RCC 7860 (cell line): ENCODE data around the gene SDE2.
"Not testable (repeated sequence)": the region's sequence is repeated elsewhere in the genome, so short reads cannot be mapped to it uniquely, and the experiment has no call there.

ENCODE experiments used
- DNase-seq: peaks from one replicate; pipeline ENCODE4 v3.0.0-alpha.2; 2015; ENCODE audit warnings: low spot score
- FAIRE-seq: peaks from 2 replicates; lab custom pipeline; 2012; peaks lifted over from hg19 to GRCh38; lab: Jason Lieb, UNC

SDE2 gene

DNA sequence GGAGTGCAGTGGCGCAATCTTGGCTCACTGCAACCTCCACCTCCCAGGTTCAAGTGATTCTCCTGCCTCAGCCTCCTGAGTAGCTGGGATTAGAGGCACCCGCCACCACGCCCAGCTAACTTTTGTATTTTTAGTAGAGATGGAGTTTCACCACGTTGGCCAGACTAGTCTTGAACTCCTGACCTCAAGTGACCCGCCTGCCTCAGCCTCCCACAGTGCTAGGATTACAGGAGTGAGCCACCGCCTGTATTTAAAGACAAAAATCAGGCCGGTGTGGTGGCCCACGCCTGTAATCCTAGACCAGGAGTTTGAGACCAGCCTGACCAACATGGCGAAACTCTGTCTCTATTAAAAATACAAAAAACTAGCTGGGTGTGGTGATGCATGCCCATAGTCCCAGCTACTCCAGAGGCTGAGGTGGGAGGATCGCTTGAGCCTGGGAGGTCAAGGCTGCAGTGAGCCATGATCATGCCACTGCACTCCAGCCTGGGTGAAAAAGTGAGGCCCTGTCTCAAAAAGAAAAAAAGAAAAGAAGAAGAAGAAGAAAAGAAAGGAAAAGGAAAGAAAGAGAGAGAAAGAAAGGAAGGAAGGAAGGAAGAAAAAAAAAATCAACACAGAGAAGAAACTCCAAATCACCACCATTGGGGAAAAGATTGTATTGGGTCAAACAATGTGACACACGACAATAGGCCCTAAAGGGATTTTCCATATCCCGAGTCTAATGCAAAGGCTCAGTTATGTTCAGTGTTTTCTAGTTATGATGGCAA is 8.2 kb upstream of the SDE2 start:
- FAIRE-seq, DNase-seq: not testable (repeated sequence)

DNA sequence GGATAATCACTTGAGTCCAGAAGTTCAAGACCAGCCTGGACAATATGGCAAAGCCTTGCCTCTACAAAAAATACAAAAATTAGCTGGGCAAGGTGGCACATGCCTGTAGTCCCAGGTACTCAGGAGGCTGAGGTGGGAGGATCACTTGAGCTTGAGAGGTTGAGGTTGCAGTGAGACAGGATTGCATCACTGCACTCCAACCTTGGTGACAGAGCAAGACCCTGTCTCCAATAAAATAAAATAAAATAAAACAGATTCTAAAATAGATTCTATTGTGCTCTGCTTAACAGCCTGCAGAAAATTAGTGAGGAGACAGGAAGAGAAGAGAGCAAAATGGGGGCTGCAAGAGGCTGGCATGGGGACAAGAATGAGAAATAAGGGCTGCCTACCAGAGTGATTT is 7.5 kb upstream of the SDE2 start:
- DNase-seq: no peak
- FAIRE-seq: no peak

DNA sequence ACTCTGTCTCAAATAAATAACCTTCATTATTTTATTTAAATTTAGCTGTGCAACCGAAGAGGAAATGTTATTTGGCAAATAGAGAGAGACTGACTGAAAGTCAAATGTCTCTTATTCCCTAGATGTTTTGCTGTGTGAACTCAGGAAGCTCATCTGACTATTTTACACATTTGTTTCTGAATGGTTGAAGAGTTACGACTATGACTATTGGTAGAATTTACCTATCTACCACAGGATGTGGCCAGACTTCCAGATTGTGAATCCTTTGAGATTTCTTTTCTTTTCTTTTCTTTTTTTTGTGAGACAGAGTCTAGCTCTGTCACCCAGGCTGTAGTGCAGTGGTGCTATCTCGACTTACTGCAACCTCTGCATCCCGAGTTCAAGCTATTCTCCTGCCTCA is 5.3 kb upstream of the SDE2 start:
- no peak for DNase-seq
- no peak for FAIRE-seq

DNA sequence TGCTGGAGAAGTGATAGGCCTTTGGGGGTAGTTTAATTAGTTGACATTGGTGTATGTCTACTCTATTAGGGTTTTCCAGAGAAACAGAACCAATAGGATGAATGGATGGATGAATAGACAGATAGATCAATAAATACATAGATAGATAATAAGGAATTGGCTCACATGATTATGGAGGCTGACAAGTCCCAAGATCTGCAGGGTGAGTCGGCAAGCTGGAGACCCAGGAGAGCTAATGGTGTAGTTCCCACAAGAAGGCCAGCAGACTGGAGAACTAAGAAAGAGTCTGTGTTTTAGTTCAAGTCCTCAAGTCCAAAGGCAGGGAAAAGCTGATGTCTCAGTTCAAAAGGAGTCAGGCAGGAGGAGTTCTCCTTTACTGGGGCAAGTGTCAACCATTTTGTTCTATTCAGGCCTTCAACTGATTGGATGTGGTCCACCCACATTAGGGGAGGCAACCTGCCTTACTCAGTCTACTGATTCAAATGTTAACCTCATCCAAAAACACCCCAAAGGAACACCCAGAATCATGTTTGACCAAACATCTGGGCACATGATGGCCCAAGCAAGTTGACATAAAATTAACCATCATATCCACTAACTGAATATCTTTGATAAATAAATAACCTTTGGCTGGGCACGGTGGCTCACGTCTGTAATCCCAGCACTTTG is 4.5 kb upstream of the SDE2 start:
- DNase-seq (no peak), FAIRE-seq (no peak)

DNA sequence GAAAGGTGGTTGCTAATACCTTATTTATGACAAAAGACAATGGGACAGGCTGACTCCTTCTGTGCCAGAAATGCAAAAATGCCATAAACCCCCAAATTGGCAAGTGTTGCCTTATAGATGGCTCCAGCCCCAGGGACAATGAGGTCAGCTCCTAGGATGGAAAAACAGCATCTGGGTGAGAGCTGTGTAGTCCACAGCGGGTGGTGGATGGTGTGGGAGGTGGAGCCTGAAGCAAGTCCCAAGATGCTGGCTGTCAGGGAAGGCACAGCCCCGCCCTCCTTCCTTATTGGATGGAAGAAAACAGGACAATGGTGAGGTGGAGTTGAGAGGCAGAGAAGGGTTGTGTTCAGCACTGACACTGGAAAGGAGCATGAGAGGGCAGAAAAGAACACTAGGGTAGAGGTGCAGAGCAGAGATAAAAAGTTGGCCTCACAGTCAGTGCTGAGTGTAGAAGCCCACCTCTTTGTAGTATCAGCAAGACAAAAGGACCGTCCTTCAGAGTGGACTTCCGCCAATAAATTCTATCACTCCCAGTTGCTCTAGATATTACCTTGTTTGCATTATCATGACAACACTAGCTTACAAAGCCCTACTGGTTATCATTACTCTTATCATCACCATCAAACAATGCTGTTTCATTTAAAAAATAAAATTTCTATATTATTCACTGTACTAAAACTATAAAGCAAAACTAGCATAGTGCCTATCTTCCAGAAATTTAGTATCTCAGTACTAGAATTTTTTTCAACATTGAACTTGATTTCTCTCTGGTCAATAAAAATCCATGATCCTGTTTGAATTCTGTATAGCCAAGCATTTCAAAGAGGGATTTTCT is 3.7 kb upstream of the SDE2 start:
- FAIRE-seq (no peak), DNase-seq (no peak)

DNA sequence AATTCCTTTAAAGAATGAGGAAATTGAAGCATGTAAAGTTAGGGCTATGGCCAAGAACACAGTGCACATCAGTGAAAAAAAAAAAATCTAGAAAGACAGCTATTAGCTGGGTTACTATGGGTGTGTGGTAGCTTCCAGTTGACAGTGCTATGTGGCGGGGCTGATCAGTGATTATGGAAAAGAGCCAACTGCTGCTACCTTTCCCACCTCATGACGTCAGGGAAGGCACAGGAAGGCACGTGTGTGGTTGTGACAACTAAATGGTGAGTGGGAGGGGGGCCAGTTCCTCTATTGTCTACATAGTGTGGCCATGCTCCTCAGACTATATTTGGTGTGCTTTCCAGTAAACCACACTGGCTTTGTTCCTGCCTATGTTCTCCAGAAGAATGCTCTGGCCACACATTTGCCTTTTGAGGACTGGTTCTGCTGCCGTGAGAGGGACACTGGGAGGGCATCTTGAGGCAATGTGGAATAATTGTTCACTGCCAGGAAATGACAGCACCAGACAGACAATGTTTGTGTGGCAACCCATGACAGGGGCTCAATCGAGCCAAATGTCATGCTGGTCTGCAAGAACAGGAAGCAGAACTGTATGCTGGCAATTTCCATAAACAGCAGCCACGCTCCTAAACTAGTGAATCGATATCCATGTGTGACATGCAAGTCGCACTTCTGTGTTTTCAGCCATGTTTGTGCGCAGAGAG is 3.0 kb upstream of the SDE2 start:
- FAIRE-seq (no peak), DNase-seq (no peak)

DNA sequence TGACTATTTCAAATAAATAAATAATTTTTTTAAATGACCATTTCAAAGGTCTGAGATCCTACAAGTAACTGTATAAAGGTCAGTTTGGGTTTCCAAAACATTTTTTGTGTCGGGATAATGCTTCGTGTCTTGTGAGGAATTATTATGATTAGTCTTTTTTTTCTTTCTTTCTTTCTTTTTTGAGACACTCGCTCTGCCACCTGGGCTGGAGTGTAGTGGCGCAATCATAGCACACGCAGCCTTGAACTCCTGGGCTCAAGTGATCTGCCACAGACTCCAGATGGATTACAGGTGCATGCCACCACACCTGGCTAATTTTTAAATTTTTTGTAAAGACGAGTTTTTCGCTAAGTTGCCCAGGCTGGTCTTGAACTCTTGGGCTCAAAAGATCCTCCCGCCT is 1.9 kb upstream of the SDE2 start:
- FAIRE-seq: no peak
- DNase-seq: no peak

DNA sequence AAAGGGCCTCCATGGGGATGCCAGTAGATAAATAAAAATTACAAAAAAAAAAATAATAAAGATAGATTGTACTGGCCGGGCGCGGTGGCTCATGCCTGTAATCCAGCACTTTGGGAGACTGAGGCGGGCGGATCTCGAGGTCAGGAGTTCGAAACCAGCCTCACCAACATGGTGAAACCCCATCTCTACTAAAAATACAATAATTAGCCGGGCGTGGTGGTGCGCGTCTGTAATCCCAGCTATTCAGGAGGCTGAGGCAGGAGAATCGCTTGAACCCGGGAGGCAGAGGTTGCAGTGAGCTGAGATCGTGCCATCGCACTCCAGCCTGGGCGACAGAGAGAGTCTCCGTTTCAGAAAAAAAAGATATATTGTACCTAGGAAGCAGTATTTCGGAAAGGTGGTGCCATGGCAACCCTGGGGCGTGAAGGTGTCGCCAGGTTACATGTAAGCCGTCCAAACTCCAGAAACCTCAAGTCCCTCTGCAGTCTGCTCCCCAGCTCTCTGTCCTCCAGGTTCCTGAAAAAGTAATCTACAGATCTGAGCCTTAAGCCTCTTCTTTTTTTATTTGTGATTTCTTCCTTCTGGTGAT is 1.4 kb upstream of the SDE2 start:
- not testable (repeated sequence) for DNase-seq, FAIRE-seq

DNA sequence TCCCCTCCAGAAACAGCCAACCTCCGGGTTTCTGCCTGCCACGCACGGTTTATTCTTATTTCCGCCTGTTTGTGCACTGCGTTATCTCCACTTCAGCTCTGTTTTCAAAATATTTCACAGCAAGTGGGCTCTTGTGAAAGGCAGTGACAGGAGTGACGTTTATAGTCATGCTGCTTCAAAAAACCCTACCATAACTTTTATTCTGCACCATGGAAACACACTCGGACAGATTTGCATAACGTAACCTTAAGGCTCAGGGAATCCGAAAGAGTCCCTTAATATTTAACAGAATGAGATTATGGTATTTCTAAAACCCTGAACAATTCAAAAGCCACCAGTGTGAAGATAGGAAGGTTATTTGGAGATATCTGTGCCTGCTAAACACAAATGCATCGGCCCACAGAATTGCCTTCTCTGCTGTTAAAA is 782 bp upstream of the SDE2 start:
- peak; percentile 26 for DNase-seq
- no peak for FAIRE-seq

DNA sequence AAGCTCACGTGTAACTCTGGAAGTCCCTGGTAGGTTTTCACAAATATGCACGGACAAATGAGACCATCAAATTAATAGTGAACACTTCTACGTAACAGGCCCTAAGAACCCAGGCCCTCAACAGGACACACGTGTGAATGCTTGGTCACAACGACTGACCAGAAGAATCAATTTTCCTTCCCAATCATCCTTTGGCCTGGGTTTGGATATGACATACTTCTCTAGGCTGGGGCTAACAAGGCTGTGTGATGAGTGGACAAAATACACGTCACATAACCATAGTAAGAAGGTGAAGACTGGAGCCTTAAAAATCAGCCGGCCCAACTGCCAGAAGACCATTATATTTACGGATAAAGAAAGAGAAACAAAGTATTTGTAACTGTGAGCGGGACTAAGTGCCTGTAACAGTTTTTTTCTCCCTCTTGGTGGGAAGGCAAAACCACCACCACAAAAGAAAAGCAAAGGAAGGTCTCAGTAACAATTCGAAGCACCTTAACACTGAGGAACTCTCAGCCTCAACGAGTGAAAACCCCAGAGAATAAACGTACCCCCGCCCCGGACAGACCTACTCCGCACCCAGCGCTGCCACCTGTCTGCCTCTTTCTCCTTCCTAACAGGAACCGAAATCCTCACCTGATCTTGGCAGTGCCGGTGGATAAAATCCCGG is 450 bp downstream of the SDE2 start:
- peak; percentile 22 for DNase-seq
- no peak for FAIRE-seq

DNA sequence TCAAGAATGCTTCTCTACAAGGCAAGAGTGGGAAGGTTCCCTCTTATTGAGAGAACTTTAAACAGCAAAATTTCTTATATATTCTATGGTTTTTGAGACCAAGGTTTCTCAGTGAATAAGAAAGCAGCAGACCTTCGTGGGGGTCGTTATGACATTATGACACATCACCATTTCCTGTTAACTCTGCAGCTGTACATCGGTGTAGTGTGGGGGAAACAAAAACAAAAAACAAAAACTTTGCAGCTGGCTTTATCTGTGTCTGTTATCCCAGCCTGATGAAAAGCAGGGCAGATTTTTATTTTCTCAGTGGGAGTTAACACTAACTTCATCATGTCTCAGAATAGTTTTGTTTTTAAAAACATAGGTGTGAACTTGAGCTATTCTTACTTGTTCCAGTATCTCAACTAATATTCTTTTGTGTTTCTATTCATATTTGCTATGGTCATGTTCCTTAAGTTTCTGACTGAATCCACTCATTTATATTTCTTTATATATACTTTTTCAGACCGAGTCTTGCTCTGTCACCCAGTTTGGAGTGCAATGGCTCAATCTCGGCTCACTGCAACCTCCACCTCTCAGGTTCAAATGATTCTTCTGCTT is 2.1 kb downstream of the SDE2 start:
- no peak for DNase-seq
- FAIRE-seq: no peak

DNA sequence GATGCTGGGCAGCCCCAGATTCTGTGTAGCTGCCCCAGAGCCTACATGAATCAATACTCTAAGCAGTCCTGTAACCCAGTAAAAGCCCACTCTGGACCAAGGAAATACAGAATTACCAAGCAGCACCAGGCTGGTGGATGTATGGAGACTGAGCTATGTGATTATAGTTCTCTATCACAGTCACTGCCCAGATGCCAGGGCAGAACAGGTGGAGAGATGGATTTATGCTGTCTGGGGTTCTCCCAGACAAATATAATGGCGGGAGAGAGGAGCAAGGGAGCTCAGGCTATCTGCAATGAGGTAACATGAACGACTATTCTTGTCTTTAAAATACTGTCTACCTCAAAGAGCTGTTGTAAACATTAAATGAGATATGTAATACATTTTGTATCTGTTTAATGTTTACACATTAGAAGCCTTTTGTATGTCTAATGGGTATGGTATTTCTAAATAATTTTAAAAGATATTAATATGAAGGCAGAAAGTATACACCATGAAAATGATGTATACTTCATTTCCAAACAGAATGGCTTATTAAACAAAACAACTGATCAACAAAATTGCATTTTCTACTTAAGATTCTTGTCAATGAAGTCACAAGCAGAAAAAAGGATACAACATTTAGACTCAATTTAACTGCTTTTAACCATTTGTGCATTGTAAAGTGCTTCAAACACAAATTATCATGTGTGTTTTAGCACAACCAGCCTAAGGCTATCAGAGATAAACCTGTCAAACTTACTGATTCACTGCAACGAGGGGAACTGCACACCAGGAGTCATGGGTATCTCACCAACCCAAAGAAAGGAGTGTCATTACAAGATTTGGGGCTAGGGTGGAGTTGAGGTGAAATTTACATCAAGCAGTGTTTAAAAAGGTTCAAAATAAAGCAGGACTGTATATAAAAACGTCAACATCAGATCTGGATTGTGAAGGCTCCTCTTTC is 3.0 kb downstream of the SDE2 start:
- no peak for FAIRE-seq
- no peak for DNase-seq

DNA sequence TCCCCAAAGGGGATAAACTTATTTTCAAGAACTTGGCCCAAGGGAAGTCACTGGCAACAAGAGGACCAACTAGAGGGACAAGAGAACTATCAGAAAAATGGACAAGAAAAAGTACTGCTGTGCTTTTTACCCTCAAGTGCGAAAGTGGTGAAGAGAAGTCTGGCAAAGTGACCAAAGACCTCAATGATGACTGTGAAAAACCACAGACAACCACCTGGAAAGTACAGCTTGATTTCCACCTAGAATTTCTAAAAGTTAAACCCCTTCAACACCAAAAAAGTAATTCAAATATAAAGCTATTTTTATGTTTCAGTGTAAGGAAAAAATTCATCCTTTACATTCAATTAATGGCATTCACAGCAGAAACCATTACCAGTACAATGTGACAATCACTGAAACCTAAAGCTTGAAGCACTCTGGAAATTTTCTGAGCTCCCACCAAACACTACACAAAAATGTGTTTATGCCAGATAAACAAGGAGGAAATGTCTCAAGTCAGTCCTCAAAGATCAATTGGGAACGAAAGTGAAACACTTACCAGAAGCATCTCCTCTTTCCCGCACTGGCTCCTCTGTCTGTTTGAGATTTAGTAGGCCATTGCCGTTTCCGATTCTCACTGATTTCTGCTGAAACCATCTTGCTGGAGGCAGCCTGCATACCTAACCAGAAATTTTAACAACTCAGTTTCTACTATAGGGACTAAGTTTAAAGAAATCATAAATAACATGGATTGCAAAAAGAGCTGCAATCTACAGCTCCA is 8.3 kb downstream of the SDE2 start:
- FAIRE-seq (no peak), DNase-seq (no peak)

DNA sequence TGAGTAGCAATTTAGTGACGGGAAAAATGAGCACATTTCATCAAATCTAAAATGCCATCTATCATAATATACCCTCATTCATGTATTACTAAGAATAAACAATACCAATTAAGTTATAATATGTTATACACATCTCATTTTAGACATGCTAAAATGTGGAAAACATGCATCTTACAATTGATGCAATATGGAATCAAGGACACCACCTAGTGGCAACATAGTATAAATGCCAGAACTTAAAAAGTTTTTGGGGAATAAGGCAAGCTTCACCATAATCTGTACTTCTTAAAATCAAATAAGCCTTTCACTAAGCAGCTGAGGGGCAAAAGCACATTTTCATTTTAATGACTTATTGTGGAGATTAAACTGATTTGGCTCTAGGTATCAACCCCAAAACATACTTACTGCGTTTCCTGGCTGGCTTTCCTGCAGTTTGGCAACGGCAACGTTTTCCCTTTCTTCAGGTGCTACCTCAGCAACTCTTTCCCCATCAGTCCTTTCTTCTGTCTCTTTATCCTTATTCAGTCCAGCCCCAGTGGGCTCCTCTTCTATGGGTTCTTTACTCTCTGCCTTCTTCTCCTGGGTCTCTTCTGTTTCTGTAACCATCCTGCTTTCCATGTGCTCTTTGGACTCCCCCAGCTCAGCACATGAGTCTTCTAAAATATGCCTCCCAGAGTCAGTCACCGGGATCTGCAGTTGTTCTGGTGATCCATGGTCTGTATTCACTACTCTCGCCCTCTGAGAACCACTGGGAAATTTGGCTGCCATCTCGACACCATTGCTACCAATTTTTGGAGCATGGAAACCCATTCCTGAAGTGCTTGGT is 11.4 kb downstream of the SDE2 start:
- peak; percentile 82 for FAIRE-seq
- peak; percentile 37 for DNase-seq

DNA sequence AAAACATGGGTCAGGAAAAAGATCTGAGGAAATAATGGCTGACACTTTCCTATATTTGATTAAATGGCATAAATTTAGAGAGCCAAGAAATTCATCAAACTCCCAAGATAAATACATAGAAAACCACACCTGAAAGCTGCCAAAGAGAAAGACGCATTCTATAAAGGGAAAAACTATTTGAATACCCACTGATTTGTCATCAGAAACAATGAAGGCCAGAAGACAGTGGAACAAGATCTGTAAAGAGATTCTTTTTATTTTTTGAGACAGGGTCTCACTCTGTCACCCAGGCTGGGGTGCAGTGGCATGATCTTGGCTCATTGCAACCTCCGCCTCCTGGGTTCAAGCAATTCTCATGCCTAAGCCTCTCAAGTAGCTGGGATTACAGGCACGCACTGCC is 17.4 kb downstream of the SDE2 start:
- FAIRE-seq (no peak), DNase-seq (no peak)

DNA sequence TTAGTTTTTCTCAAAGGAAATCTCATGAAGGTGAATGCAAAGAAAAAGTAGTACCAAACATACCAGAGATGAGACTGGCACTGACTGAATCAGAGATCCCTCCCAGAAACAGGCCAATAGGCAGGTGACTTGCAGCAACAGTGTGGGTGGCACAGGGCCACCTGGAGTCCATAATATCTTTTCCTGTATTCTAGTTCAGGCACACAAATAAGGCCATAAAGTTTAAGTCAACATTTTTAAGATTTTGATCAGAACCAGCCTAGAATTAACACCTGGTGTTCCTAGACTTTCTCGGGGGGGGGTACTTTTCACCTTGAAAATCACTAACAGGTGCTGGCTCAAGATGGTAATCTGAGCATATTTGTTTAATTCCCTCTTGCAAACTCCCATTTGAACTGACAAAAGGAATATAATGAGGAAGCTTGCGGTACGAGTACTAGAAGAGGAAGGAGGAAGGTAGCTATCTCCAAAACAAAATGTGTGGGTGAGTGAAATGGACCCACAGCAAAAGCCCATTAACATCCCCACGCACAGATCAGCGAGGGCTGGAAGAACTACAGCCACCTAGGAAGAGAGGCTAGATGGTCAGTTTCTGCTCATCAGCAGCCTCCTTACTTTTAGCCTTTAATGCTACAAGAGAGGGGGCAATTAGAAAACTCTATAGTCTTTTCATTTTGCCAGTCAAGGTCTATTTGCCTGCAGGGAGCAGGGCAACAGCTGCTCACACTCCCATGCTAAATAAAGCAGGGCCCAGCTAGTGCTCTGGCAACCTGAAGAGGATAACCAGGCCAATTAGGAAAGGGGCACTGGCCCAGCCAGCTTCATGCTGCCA is 18.9 kb downstream of the SDE2 start:
- DNase-seq (no peak), FAIRE-seq (no peak)
